ENCODE results near the gene CARNS1. TPM values are rescaled to one million over a fixed set of nuclear protein-coding genes. Genes with fewer than 3 reads are reported as not detected.

CARNS1 gene
- total and polyA plus RNA-seq, 10 of the 15 experiments (the other 5 are each of a cell fraction or from before 2014, with no cell fraction given) = 0.02 to 0.14 (median 0.10) TPM; not detected in 3

GRCh38 chr11:67435031-67435726 lies 19.7 kb downstream of the CARNS1 start:
- Histone ChIP-seq H3K27ac (ENCODE audit: control insufficient read depth, insufficient read depth) (peak overlapping the region; percentile 99), H3K36me3 (ENCODE audit: control insufficient read depth in 2 of 2, insufficient read depth in 2 of 2, low read length in 1 of 2) (peaks cover 6 to 20% of the 10 kb centered on the region in 2 experiments; a peak in 3 of 4 replicates), H4K20me1 (ENCODE audit: control insufficient read depth, insufficient read depth) (no peaks in the 10 kb centered on the region), H3K79me2 (ENCODE audit: control insufficient read depth, insufficient read depth, low read length) (peaks cover 57% of the 10 kb centered on the region), H3K9ac (ENCODE audit: control insufficient read depth, insufficient read depth, low read length) (peak overlapping the region; percentile 99), H3K4me3 (peak overlapping the region; percentile 90), H3K27me3 (replicated peaks in 1 of 2; ENCODE audit: control insufficient read depth in 2 of 2, insufficient read depth in 2 of 2, low read length in 1 of 2) (no peaks in the 10 kb centered on the region), H3K4me1 (ENCODE audit: control insufficient read depth, insufficient read depth, low read length) (peaks cover 36% of the 10 kb centered on the region), H3K9me3 (replicated peaks; ENCODE audit: control insufficient read depth, insufficient read depth, low read length) (no peaks in the 10 kb centered on the region), H3K4me2 (ENCODE audit: control insufficient read depth, insufficient read depth) (peak overlapping the region; percentile 71), H2AFZ (ENCODE audit: control insufficient read depth, low read depth, low read length) (no peak overlapping the region)
- ChIA-PET POLR2A (interaction anchor here (0.6 to 4.7 kb wide), 8 partner anchors 11 to 82 kb away, joined by 3 to 95 read pairs (median 8); partner anchors contain the start of genes PITPNM1, POLD4, PPP1CA and RAD9A), RAD21 (ENCODE audit: unreplicated experiment) (interaction anchor here (7.2 kb wide), 1 partner anchor 32 kb away, joined by 112 read pairs; the partner anchor contains the start of genes PPP1CA and TBC1D10C), CTCF (interaction anchor here (0.8 to 4.3 kb wide), 3 partner anchors 32 to 49 kb away, joined by 4 to 53 read pairs (median 4); partner anchors contain the start of genes PPP1CA and TBC1D10C), SMC1A (ENCODE audit: uncharacterized antibody, unreplicated experiment) (interaction anchor here (1.1 kb wide), 1 partner anchor 26 kb away, joined by 3 read pairs; no protein-coding TSS in a partner anchor)
- in situ Hi-C loops (cut with MboI) = no loop called here
- no peak for FAIRE-seq
- BruUV-seq (replicated peaks) = no TSS peak
- no peak for DNase-seq (ENCODE audit: low read depth, low spot score)
- intact Hi-C loops (cut with micrococcal nuclease; ENCODE audit: unreplicated experiment) = loop anchor here (5.0 kb wide), 1 partner anchor 33 kb away; the partner anchor contains the start of genes PPP1CA and TBC1D10C
- 17% methylated on average over 26 of the region's 26 CpGs for WGBS (ENCODE audit: insufficient coverage, insufficient replicate concordance, low lambda C conversion rate, missing lambda C conversion rate)
- ATAC-seq = no peak
- TF ChIP-seq IRF3 (IDR thresholded peaks at IDR 0.05) (no peak), FOS (IDR thresholded peaks at IDR 0.05; ENCODE audit: borderline replicate concordance, extremely low read depth, insufficient read length) (no peak), PBX3 (IDR thresholded peaks at IDR 0.05; ENCODE audit: insufficient replicate concordance, low read depth, low read length) (no peak), CEBPZ (IDR thresholded peaks at IDR 0.05; ENCODE audit: low read depth, low read length) (no peak), TCF3 (IDR thresholded peaks at IDR 0.05; ENCODE audit: borderline replicate concordance, insufficient read depth, low read depth, low read length) (no peak), POU2F2 (IDR thresholded peaks at IDR 0.05; ENCODE audit: borderline replicate concordance, low read depth, low read length) (no peak), CHD4 (IDR thresholded peaks at IDR 0.05) (no peak), YBX1 (IDR thresholded peaks at IDR 0.05) (no peak), CTCF (IDR thresholded peaks at IDR 0.05 in 2 of 3, conservative IDR thresholded peaks at IDR 0.05 in 1 of 3; ENCODE audit: control insufficient read depth in 2 of 3, extremely low read depth in 1 of 3, insufficient read depth in 1 of 3, low read depth in 3 of 3, low read length in 3 of 3) (no peak)
